GM18907 (cell line): ENCODE results near the gene NAALADL2.

ENCODE experiments used
- ATAC-seq: cut with Tn5 transposase; IDR thresholded peaks from one replicate; pipeline ENCODE4 v1.9.1; 2021; ENCODE audit warnings: mild to moderate bottlenecking, moderate library complexity; ENCODE audit not compliant: unreplicated experiment

NAALADL2 gene

DNA sequence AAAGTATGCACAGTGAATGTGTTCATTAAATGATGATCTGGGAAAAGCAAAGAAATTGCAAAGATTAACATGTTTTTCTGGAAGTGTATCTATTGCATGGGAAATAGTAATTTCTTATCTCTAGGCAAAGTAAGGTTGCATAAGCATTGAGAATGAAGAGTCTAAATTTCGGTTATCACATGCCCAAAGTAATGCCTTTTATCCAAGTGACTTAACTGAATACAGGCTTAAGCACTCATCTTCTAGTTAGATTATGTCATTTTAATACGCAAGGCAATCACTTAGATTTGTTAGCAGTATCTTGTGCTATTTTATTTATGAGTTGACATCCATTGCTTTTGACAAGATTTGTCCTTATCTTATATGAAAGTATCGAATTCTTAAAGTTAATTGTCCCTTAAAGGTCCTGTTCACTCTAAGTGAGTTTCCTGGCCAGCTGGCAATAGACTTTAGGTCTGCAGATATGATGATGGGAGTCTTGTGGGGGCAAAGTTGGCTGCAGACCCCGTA, 100.5 kb downstream of the NAALADL2 start:
- no peak for ATAC-seq

DNA sequence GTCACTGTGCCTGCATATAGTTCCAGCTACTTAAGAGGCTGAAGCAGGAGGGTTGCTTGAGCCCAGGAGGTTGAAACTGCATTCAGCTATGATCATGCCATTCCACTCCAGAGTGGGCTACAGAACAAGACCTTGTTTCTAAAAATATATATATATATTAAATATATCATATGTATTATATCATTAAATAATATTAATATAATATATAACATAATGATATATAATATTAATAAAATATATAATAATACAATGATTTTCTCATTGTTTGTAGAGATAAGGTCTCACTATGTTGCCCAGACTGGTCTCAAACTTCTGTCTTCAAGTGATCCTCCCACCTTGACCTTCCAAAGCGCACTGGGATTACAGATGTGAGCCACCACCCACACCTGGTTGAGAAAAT, 101.8 kb downstream of the NAALADL2 start:
- ATAC-seq = no peak

DNA sequence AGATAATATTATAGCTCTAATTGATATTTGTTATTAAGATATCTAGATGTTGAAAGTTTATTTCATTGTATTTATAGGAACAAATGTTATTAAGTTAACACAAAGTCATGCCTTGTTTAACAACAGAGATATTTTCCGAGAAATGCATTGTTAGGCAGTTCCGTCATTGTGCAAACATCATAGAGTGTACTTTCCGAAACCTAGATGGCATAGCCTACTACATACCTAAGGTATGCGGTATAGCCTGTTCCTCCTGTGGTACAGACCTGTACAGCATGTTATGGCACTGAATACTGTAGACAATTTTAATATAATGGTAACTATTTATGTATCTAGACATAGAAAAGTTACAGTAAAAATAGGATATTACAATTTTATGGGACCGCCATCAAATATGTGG, 114.3 kb downstream of the NAALADL2 start:
- no peak for ATAC-seq

DNA sequence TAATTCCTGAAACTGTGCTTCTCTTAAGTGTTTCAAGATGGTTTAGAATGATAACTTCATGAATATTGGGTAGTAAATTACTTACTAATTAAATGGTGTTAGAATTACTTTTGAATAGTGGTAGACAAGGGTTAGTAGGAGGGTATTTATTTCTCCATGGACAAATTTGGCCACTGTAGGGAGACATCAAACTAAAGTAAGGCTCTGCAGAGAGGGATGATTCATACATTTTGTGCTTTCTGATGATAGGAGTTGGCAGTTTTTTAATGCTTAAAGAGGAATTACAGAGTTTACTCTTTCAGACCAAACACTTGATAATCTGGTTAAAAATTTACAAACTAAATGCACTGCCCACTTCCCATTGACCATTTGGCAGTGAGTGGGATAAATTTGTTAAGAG, 127.6 kb downstream of the NAALADL2 start:
- ATAC-seq = no peak

DNA sequence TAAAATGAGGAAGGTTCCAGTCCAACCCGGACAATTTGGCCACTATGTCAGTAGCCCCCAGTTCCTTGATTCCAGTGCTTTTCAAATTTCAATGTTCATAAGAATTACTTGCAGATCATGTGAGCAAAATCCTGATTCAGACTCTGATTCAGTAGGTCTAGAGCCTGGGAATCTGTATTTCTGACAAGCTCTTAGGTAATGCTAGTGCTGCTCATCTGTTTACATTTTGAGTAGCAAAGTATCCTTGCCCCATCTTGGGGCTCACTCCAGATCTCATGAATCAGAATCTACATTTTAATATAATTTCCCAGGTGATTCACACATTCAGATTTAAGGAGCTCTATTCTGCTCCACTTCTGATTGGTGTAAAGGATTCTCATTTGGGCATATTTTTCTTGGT, 142.0 kb downstream of the NAALADL2 start:
- ATAC-seq = no peak

DNA sequence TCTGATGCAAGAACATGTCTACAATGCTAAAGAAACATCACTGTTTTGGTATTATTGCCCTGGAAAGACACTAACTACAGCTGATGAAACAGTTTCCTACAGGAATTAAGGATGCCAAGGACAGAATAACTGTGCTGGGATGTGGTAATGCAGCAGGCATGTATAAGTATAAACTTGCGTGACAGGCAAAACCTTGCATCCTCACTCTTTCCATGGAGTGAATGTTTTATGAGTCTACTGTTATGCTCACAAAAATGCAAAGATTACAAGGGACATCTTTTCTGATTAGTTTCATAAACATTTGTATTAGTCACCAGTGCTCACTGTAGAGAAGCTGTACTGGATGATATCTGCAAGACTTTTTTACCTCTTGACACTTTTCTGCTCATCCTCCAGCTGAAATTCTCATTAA, 143.6 kb downstream of the NAALADL2 start:
- ATAC-seq = no peak

DNA sequence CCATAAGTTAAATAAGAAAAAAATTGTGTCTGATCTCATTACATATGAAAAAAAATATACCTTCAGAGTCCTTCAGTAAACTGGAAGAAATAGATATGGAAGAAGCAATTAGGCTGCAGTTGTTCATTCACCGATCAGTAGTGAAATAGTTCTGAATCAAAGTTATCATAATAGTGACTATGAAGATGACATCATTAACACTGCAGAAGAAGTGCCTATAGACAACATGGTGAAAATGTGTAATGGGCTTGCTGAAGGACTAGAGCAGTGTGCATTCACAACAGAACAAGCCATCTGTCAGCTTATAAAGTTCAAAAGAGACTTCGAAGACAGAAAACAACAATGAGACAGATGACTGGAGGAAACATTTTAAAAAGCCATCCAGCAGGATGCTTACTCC, 144.5 kb downstream of the NAALADL2 start:
- ATAC-seq = no peak

DNA sequence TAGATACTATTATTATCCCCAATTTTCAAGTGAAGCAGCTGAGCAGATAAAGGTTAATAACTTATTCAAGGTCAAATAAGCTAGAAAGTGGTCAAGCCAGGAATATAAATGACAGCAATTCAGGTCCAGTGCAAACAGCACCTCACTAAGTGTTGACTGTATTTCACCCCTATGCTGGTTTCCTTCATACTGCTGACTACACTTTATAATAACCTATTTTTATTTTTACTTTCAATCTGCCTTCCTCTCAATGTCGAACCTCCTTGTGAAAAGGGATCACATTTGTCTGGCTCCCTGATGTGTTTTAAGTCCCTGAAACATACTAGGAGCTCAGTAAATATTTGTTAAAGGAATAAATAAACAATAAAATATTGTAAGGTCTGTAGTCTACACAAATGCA, 146.1 kb downstream of the NAALADL2 start:
- ATAC-seq = no peak

DNA sequence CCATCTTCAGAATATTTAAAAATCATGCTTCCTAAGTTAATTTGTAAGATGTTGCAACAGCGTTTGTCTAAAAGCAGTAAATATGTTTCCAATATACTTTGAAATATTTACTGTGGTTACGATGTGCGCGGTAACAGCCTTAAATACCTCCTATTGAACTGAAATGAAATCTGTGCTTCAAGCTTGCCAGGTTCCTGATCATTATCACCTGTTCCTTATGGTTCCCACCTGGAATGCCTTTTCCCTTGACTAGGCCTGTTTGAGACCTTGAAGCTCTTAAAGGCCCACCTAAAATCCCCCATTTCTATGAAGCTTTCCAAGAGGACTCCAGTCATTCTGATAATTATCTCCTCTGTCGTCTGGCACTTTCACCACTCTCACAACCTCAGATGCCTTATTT, 146.7 kb downstream of the NAALADL2 start:
- no peak for ATAC-seq

DNA sequence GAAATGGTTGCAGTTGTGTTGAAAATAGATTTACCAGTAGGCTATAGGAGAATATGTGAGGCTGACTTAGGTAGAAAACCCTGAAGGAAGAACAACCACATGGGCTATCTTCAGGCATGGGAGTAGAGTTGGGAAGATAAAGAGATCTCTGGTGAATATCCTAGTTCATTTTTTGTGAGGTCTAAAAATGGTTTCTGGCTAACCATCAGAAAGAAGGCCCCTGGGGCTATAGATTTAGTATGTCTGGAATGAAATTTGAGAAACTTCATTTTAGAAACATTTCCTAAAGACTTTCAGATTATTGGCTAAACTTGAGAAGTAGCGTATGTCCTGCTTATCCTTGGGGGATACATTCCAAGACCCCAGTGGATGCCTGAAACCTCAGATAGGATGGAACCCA, 148.2 kb downstream of the NAALADL2 start:
- no peak for ATAC-seq

DNA sequence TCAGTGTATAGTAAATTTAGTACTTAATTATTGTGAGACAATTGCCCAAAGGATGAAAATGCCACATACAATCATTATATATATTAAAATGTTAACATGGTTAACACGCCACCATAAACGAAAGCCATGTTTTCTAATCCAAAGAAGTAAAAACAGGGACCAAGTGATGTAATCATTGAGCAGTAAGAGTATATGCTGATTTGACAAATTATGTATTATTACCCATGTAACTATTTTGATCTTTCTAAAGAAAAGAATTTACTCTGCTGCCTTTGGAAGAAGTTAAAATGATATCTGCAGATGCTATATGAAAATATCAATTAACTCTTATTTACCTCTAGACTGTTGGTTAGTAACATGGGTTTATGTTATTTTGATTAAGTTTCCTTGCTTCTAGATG, 150.2 kb downstream of the NAALADL2 start:
- ATAC-seq = no peak

DNA sequence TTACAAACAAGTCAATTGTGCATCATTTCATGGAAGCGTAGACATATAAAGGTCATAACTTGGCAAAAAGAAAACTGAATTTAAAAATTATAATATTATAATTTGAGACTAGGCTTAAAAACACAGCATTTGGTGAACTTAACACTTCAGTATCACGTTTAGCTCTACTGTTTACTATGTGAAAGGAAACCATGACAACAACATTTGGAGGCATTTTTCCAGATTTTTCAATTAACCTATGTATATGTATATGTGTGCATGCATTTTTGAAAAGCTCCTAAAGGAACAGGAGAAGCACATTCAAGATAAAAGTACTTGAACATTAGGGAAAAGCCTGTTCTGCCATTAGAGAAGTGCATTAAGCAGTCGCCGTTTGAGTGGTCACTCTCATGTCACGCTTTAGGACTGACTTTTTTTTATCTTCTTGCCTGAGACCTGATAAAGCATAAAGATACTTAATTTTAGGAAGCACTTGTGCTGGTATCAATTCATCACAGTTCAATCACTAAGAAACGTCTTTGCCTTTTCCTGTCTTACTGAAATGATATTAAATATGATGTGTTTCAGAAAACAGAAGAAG, 156.0 kb downstream of the NAALADL2 start:
- ATAC-seq = no peak

DNA sequence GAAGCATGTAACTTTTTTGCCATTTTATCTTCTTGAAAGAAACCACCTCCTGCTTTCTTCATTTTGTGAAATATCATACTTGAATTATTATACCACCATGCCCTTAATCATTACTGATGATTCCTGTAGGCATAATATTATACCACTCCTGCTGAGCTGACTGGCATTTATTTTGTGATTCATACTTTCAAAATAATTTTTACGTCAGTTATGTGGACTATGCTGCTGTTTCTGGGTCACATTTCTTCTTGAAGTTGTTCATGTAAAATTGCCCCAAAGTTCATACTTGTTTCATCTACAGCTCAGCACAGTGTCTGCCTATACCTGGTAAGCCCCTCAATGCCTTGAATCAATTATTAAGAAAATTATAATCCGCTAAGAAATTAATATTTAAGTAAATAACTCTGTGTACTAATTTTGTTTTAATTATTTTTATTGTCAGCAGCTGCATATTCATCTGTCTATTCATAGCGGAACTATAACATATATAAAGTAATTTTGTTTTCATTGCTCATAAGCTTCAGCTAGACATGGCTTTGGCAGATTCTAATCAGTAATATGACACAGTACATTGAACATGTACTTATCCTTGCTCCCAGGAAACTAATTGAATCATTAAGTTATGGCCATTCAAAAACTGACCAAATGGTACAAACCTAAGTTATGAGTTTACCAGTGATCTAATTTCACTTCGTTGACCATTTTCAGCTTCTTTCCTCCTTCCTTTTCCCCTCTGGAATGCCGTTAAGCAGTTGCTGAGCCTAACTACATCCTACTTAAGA, 160.0 kb downstream of the NAALADL2 start:
- no peak for ATAC-seq

DNA sequence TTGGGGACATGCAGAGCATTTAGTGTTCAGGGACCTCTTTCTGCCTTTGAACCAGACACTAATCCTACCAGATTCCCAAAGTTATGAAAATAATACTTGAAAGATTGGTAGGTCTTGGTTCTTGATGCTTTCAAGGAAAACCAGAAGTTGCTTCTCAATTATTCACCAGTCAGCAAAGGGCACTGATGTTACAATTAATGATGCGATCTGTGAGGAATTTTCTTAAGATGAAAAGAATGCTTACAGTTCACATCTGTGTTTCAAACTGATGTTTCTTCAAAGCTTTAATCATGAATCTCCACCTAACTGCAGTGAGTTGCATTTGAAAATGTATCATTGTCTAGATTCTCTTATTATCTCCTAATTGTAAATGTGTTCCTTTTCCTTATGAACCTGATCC, 161.0 kb downstream of the NAALADL2 start:
- no peak for ATAC-seq

DNA sequence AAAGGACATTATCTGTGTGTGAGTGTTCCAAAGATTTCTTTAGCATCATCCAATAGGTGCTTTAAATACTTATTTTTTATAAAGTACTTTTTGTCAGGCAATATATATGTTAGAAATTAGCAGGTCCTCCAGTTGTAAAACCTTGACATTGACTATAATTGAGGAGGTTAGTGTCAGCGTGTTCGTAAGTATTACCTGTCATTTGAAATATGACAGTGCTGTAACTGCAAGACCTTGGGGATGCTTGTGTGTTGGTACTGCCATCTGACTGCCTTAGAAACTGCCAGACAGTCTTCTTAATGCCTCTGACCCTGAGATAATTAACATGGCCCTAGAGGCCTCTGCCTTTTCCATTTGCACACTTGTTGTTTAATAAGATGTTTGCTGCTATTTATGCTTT, 170.7 kb downstream of the NAALADL2 start:
- ATAC-seq = no peak

DNA sequence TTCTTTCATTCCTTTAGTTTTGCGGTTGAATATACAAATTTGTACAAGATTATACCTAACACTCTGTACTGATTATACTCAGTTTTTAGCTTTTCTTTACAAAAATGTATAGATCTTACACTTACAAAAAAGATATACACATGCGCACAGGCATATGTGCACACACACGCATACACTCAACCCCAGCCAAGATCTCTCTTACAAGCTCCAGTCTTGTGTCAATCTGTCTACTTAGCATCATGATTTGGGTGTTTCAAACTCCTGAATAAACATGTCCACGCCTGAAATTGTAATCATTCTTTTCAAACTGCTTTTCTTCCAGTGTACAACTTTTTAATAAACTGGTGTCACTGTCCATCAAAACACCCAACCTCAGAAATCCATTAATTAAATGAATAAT, 180.7 kb downstream of the NAALADL2 start:
- ATAC-seq = no peak

DNA sequence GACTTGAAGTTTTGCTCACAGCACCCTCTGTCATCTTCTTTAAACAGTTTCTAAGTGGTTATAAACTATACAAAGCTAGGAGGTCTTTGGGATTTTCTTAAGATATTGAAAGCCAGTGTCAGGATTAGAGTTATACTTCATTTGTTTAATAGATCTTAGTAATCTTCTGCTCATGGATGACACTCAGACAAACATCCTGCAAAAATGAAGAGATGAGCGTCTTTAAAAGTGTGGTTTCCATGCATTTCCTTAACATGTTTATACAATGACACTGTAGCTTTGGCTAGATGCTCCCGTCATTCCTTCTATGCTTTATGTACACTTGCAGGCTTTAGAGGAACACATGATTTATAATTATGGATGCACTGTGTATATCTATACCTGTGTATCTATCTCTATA, 182.2 kb downstream of the NAALADL2 start:
- no peak for ATAC-seq

DNA sequence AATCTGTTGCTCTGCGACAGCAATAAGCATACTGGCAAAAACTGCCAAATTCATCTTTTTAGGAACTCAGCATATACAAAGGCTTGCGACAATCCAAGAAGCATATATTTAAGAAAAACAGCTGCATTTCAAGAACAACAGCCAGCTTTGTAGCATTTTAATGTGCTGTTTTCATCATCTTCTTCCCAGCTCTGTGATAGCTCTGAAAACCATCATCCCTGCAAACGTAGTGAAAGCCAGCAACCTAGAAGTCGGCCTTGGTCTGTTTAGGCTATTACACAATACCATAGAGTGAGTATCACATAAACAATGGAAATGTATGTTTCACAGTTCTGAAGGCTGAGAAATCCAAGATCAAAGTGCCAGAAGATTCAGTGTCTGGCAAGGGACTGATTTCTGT, 187.5 kb downstream of the NAALADL2 start:
- no peak for ATAC-seq

DNA sequence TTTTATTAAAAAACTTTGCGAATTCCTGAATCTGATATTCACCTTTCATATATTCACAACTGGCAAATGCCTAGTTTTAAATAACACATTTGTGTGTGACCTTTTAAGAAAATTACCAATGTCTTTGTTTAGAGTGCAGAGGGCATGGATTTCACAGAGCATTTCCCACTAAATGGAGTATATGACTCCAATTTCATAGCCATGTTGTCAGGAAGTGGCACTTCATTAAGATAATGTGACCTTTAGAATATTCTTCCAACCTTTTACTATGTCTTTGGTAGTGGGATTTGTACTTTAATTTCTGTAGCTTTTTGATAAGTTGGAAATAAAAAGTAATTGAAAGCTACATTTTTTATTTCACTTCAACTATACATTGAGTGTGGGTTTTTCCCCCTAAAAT, 188.7 kb downstream of the NAALADL2 start:
- no peak for ATAC-seq

DNA sequence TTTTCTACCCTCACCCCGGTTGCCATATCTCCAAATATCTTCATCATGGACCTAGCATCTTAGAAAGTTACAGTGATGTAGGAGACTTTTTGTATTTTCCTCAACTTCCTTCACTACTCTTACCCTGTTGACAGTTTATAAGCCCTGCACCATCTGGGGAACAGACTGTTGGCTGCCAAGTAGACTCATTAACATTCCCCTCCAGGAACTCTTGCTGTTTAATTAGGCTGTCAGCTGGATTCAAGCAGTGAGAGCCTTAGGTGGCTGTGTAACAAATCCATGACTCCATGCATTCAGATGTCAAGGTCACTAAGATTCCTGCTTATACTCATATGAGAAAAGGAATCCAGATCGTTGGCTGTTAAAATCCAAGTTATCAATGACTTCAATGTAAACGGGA, 198.3 kb downstream of the NAALADL2 start:
- ATAC-seq = no peak

DNA sequence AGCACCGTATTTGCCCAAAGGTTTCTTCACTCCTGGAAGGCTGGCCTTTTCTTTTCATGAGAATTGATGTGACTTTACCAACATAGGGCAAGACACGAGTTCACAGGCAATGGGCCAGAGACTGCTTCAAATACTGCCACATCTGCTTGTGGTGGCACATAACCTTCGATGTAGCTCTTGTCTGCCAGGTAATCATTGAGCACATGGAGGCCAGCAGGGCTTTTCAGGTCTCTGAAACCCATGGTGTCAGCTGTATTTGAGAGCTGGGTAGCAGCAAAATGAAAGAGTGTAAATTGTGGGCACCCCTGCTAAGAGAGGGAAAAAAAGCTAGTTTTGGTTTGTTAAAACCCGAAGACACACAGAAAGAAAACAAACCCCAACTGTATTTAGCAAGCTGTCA, 200.7 kb downstream of the NAALADL2 start:
- ATAC-seq = no peak

DNA sequence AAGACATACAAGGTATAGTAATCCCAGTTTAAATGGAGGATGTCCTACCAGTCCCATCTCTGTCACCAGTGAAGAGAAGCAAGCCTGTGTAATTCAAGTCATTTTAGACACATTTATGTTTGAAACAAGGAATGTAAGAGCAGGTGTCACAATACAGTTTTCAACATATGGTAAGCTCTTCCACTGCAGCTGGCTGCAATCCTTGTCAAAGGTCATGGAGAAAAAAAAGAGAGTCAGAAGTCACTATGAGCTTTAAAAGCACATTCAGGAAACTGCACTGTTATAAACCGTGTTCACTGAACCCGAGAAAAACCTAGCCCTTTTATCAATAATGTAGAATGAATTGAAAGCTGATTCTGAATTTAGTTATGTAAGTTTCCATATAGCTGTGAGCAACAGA, 206.4 kb downstream of the NAALADL2 start:
- ATAC-seq = no peak
